Daoy (cell line): ENCODE data around the gene PRMT7. TPM values are rescaled to one million over a fixed set of nuclear protein-coding genes. Genes with fewer than 3 reads are reported as not detected.

Source experiments
- DNase-seq: peaks from one replicate; pipeline ENCODE4 v3.0.0-alpha.2; 2015; ENCODE audit warnings: low read depth
- total RNA-seq: library from RNA; depleted of rRNA; stranded (reverse); fragments of >200 nt; shearing (Covaris generic); gene quantifications from 2 replicates; pipeline ENCODE4 v1.2.3, GENCODE V29; 2014

PRMT7 gene
- total RNA-seq, 1 experiment from 2014 or later, result 37.9 TPM

DNA sequence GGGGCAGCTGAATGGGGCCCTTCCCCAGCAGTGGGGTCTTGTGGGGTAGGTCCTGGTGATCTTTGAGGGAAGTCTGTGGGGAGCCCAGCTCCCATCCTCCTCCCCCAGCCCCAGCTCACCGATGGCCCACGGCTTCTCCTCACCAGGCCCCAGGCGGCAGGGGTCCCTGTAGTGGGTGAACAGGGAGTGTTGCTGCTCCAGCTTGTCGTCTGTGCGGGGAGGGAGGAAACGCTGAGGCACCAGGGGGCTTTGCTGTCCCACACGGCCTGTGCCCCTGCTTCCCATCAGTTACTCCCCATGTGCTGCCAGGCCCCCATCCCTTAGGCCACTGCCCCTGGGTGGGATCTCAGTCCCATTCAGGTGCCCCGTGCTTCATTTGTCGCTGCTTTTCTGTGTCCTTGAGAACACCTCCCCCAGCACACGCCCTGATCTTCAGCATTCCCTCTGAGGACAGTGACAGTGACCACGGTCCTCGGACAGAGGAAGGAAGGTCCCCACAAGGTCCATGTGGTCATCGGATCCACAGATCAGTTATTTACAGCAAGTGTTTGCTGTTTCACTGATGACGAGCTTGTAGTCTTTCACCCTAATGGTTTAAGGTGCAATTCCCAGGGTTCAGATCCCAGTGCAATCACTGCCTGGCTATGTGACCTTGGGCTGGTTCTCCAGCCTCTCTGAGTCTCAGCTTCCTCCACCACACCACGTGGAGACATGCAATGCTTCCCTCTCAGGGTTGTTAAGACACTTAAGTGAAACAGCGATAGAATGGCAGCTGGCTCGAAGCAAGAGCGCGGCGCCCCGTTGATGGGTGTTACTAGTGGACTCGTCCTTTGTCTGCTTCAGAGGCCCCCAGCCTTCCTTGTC lies 53.1 kb downstream of the PRMT7 start:
- no peak for DNase-seq

DNA sequence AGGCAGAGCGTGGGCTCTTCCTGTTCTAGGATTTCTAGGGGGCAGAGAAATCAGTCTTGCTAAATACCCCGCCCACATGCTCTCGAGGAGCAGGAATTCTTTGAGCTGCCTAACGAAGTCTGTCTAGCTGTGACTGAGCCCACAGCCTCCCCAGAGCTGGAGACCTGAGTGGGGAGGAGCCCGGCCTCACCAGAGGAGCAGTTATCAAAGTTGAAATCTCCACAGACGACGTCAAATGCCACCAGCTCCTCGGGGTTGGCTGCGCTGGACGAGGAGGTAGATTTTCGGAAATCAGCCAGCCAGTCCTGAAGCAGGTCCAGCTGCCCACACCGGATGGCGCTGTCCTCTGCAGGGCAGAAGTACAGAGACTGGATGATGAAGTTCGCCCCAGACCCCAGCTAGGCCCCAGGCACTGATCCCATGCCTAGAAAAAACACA lies 53.8 kb downstream of the PRMT7 start:
- no peak for DNase-seq

- DNase-seq, result no peak
Measured at GRCh38 chr16:68365167-68365817, 54.5 kb downstream of the PRMT7 start.

GRCh38 chr16:68366062-68366461 lies 55.2 kb downstream of the PRMT7 start:
- DNase-seq, result no peak

GRCh38 chr16:68367030-68367429 lies 56.2 kb downstream of the PRMT7 start:
- DNase-seq, result peak; percentile 32

DNA sequence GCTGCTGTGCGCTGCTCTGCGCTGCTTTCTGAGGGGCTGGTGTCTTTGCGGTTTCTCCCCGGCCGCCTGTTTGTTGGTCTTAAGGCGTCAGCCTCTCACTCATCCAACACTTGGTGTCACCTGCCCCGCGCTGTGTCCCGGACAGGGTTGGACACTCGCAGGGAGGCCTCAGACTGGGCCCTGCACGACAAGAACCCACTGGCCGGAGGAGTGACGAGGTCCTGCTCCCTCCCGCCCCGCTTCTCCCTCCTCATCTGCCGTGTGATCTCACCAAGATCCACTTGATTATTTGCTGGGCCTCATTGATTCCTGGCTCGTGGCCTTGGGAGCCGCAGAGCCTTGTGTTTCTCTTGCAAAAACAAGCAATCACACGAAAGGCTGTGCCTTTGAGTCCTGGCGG lies 56.6 kb downstream of the PRMT7 start:
- DNase-seq, result no peak

- DNase-seq, result no peak
Measured at GRCh38 chr16:68367891-68368290, 57.1 kb downstream of the PRMT7 start.

DNA sequence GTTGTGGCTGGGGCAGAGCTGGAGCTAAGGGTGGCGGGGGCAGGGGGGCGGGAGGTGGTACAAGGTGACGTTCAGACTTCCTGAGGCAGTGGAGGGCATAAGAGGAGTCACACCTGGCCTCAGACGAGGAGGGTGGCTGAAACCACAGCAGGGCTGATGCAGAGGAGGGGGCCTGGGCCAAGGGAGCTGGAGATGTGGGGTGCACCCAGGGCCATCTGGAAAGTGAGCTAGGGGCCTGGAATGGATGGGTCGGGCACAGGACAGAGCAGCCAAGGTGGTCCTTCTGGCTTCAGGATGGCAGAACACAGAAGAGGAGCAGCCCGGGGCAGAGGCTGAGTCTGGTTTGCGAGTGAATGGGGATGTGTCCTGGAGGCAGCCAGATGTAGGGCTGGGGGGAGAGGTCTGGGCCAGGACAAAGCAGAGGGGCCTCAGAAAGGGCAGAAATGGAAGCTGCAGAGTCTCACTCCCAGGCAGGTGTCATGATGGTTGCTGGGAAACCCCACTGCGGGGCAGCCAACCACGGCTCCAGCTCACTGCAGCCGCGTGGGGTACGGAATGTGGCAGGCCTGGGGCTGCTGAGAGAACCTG lies 57.6 kb downstream of the PRMT7 start:
- DNase-seq, result no peak

DNA sequence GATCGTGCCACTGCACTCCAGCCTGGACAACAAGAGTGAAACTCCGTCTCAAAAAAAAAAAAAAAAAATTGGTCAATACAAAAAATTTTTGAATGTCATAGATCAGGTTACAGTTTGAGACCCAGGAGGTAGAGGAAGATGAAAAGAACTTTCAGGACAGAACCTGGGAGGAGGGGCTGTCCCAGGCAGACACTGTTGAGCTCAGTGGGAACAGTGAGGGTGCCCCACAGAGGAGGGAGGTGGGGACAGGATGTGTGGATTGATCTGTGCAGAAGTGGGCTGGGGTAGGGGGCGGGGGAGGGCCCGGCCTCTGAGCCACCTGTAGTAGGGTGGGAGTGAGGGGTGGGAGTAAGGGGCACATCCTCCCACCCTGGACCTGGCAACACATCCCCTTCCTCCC lies 58.3 kb downstream of the PRMT7 start:
- no peak for DNase-seq

DNA sequence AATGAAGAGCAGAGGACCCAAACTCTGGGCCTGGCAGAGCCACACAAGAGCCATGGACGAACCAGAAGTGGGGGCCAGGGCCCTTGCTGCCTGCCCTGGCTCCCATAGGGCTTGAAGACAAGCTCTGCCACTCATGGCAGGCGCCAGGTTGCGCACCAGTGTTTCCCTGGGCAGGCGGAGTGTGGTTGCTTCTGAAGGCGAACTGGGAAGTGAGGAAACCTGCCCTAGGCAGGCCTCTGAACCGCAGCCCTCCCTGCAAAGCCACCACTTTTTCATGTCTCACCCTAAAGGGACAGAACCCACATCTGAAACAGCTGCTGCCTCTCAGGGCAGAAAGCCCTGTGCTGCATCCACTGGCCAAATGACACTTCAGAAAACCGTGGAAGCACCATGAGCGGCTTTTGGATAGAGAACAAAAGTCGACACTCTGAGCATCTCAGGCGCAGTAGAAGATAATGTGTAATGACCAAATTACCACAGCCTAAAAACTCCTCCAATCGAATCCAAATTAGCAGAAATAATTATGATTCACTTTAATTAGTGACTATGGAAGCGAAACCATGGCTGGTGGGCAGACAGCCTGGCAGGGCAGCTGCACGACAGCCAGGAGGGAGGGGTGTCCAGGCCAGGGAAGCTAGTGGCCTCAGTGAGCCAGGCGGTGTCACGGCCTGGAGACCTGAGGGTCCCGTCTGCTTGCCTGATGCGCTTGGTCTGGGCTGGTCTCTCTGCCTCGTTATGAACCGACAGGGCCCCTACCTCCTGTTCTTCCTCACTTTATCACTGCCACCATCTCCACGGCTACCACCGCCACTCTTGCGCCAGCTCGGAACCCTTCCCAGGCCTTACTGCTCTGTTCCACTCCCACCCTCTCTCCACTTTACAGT lies 59.1 kb downstream of the PRMT7 start:
- DNase-seq, result no peak

- no peak for DNase-seq
Measured at GRCh38 chr16:68370581-68371275, 59.9 kb downstream of the PRMT7 start.

- DNase-seq, result no peak
Measured at GRCh38 chr16:68371276-68371651, 60.4 kb downstream of the PRMT7 start.

GRCh38 chr16:68371706-68372380 lies 61.0 kb downstream of the PRMT7 start:
- no peak for DNase-seq

DNA sequence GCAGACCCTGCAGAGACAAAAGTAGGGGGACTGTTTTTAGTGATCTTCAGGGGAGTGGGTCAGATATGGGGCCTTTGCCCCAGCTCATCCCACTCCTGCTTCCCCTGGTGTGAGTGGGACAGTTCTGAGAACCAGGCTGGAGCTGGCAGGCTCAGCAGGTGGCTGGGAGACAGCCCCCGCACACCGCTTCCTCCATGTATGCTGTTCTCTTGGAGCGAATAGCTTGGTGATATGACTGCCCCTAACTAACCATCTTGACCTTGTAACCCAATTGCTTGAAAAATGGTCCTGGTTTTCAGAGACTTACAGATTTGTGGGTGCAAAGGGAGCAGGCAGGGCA lies 61.5 kb downstream of the PRMT7 start:
- no peak for DNase-seq

DNA sequence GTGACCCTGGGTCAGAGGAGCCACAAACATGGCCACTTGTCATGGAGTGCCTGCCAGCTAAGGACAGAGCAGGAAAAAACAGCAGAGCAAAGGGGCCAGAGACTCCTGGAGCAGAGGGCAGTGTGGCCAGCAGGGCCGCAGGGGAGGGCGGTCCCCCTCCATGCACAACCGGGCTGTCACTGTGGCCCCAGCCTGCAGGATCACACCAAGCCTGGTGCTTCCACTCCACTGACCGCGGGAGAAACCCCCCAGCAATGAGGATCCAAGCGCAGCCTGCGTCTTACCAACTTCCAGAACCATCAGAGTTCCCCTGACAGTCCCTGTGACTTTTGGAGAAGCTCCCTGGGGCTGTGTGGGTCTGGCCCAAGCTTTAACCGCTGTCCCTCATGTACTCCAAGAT lies 62.0 kb downstream of the PRMT7 start:
- DNase-seq, result no peak

GRCh38 chr16:68373528-68374245 lies 62.9 kb downstream of the PRMT7 start:
- DNase-seq, result no peak

DNA sequence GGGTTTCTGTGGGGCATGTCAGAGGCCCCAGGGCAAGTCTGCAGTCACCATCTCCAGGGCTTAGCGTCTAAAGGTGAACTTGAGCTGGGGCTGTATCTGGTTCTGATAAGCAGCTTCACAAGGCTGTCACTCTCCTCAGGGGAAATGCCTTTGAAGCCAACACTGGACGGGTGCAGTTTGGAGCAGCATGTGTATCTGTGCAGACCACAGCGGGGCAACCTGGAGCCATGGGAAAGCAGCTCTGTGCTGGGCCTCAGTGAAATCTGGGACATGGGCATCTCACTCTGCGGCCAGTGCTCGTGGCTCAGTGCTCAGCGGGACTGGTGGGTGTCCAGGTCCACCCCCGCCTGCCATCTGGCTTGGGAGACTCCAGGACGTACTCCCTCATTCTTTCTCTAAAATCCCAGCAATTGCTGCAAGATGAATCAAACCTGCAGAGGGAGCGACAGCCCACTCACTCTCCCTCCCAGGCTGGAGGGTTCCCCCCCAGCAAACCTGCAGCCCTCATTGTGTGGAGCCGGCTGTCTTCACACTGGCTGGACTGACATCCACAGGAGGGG lies 63.5 kb downstream of the PRMT7 start:
- DNase-seq, result no peak

- no peak for DNase-seq
Measured at GRCh38 chr16:68374961-68375660, 64.3 kb downstream of the PRMT7 start.
